CD14-positive monocyte (primary cell): ENCODE data around the gene BANP. TPM values are rescaled to one million over a fixed set of nuclear protein-coding genes. Genes with fewer than 3 reads are reported as not detected.
"Not testable (repeated sequence)": the region's sequence is repeated elsewhere in the genome, so short reads cannot be mapped to it uniquely, and the experiment has no call there.

Source experiments
- DNase-seq, 3 donors: peaks; one replicate each; pipeline ENCODE4 v3.0.0-alpha.2; 2011 to 2022
- H2AFZ ChIP-seq: 2 replicates; pipeline ENCODE4 v1.6.0; 2012; ENCODE audit warnings: mild to moderate bottlenecking, low read depth, low read length, inconsistent platforms; ENCODE audit not compliant: insufficient read depth, poor library complexity, severe bottlenecking
- H3K27ac ChIP-seq, 2 donors: 1 replicate in 1 of 2; 2 replicates in 1 of 2; pipeline ENCODE4 v1.5.1; 2012 to 2013; ENCODE audit warnings: low read length in 2 of 2, control low read depth in 1 of 2, inconsistent platforms in 1 of 2, low read depth in 1 of 2, mild to moderate bottlenecking in 1 of 2
- H3K27me3 ChIP-seq, 2 donors: one replicate each; pipeline versions ENCODE4 v1.6.0 to v1.6.1; 2011 to 2013; ENCODE audit warnings: low read length in 2 of 2; ENCODE audit not compliant: control insufficient read depth in 2 of 2, insufficient read depth in 2 of 2
- H3K36me3 ChIP-seq, 2 donors: replicated peaks in 1 of 2; 1 replicate in 1 of 2; 2 replicates in 1 of 2; pipeline versions ENCODE4 v1.5.1 to v1.6.1; 2012 to 2013; ENCODE audit warnings: low read length in 2 of 2, control low read depth in 1 of 2, inconsistent platforms in 1 of 2, mild to moderate bottlenecking in 1 of 2; ENCODE audit not compliant: insufficient read depth in 2 of 2, control insufficient read depth in 1 of 2
- H3K4me1 ChIP-seq, 2 donors: 1 replicate in 1 of 2; 2 replicates in 1 of 2; pipeline versions ENCODE4 v1.5.1 to v1.6.1; 2012 to 2013; ENCODE audit warnings: low read length in 2 of 2, control low read depth in 1 of 2, inconsistent platforms in 1 of 2, mild to moderate bottlenecking in 1 of 2, moderate library complexity in 1 of 2; ENCODE audit not compliant: insufficient read depth in 2 of 2, control insufficient read depth in 1 of 2
- H3K4me2 ChIP-seq: replicated peaks from 2 replicates; pipeline ENCODE3; 2012; ENCODE audit warnings: low read length, moderate library complexity, mild to moderate bottlenecking; ENCODE audit not compliant: poor library complexity, severe bottlenecking; ENCODE audit errors: extremely low read depth
- H3K4me3 ChIP-seq, 3 experiments: fragments of 200-600 bp in 1 of 3; sonication (generic) in 1 of 3; replicated peaks in 1 of 3; 1 replicate in 2 of 3; 2 replicates in 1 of 3; pipeline ENCODE4 v1.5.1; 2011 to 2013; ENCODE audit warnings: low read length in 3 of 3, mild to moderate bottlenecking in 3 of 3, control low read depth in 2 of 3, low read depth in 2 of 3, inconsistent platforms in 1 of 3, moderate library complexity in 1 of 3
- H3K79me2 ChIP-seq: 2 replicates; pipeline ENCODE4 v1.6.0; 2012; ENCODE audit warnings: mild to moderate bottlenecking, control low read depth, inconsistent platforms, low read length, moderate library complexity; ENCODE audit not compliant: insufficient read depth
- H3K9ac ChIP-seq: 2 replicates; pipeline ENCODE4 v1.6.0; 2017; ENCODE audit warnings: low read length, mild to moderate bottlenecking; ENCODE audit not compliant: insufficient read depth, poor library complexity, severe bottlenecking
- H3K9me3 ChIP-seq, 2 donors: replicated peaks in 1 of 2; 1 replicate in 1 of 2; 2 replicates in 1 of 2; pipeline versions ENCODE4 v1.5.1 to v1.6.1; 2012 to 2013; ENCODE audit warnings: low read length in 2 of 2, control low read depth in 1 of 2; ENCODE audit not compliant: control insufficient read depth in 1 of 2, insufficient read depth in 1 of 2
- H4K20me1 ChIP-seq: 2 replicates; pipeline ENCODE4 v1.6.0; 2012; ENCODE audit warnings: mild to moderate bottlenecking, low read length, control low read depth, moderate library complexity; ENCODE audit not compliant: insufficient read depth
- H3K27ac Mint-ChIP-seq, 7 donors: one replicate each; pipeline ENCODE4 v1.8.0; 2020; ENCODE audit warnings: mild to moderate bottlenecking in 7 of 7, mixed read lengths in 7 of 7, moderate library complexity in 6 of 7, inconsistent platforms in 2 of 7
- H3K27me3 Mint-ChIP-seq, 3 donors: one replicate each; pipeline ENCODE4 v1.8.0; 2021 to 2022; ENCODE audit warnings: low read depth in 3 of 3, mild to moderate bottlenecking in 3 of 3, mixed read lengths in 3 of 3, moderate library complexity in 3 of 3, inconsistent platforms in 1 of 3
- H3K36me3 Mint-ChIP-seq, 2 donors: one replicate each; pipeline ENCODE4 v1.8.0; 2020; ENCODE audit warnings: mixed read lengths in 2 of 2, inconsistent platforms in 1 of 2, mild to moderate bottlenecking in 1 of 2
- H3K4me1 Mint-ChIP-seq: one replicate; pipeline ENCODE4 v1.8.0; 2020; ENCODE audit warnings: mild to moderate bottlenecking, mixed read lengths
- H3K4me3 Mint-ChIP-seq, 2 donors: one replicate each; pipeline ENCODE4 v1.8.0; 2020; ENCODE audit warnings: mild to moderate bottlenecking in 2 of 2, mixed read lengths in 2 of 2, moderate library complexity in 1 of 2
- H3K9me3 Mint-ChIP-seq, 7 donors: one replicate each; pipeline ENCODE4 v1.8.0; 2020 to 2022; ENCODE audit warnings: mixed read lengths in 7 of 7, mild to moderate bottlenecking in 6 of 7, moderate library complexity in 6 of 7, inconsistent platforms in 2 of 7
- CTCF ChIP-seq: fragments of 200-600 bp; IDR thresholded peaks from one replicate; pipeline ENCODE4 v1.8.0; 2022; ENCODE audit warnings: antibody characterized with exemption, mild to moderate bottlenecking
- WGBS: methylation state at CpG from one replicate; pipeline ENCODE4 v1.1.5; 2013; ENCODE audit warnings: missing lambda C conversion rate; ENCODE audit not compliant: insufficient coverage; 5-methylcytosine and 5-hydroxymethylcytosine counted together
- intact Hi-C, 2 donors: fragments of 100-400 bp; cut with micrococcal nuclease; formaldehyde crosslinking; loops; one replicate each; pipeline versions ENCODE4 v1.15.0 to v1.15.1; 2023
- polyA minus RNA-seq: library from RNA; depleted of rRNA, polyadenylated mRNA; stranded (reverse); fragments of >200 nt; gene quantifications from 2 replicates; pipeline ENCODE4 v1.2.3, GENCODE V29; 2012
- polyA plus RNA-seq, 3 donors: library from polyadenylated mRNA; depleted of rRNA in 1 of 3; unstranded in 2 of 3; stranded (reverse) in 1 of 3; fragments of 300-500 nt in 2 of 3; fragments of >200 nt in 1 of 3; fragmentation: Illumina TruSeq in 2 of 3; gene quantifications; 1 replicate in 2 of 3; 2 replicates in 1 of 3; pipeline ENCODE4 v1.2.3, GENCODE V29; 2012 to 2021
- total RNA-seq, 12 experiments: library from RNA in 1 of 12; stranded (reverse) in 1 of 12; fragments of 120-200 nt in 1 of 12; gene quantifications; one replicate each; pipeline ENCODE4 v1.2.4 and lab custom pipeline; 2013 to 2026; ENCODE audit warnings: mixed read lengths in 6 of 12, inconsistent platforms in 1 of 12

Gene BANP
- 39.8 TPM for total RNA-seq (2013)
- polyA plus RNA-seq (10 to 100 TPM; 10.1 to 40.9 (median 11.7) TPM), polyA minus RNA-seq (80.9 and 123 TPM in 2 replicates), total RNA-seq (lab: John Stamatoyannopoulos, UW) (32.1 to 97.9 (median 45.9) reads per million in 11 experiments)

GRCh38 chr16:87950765-87951551, at the start of gene BANP:
Gene BANP, plus strand, starts transcription at chr16:87951434. Its CDS starts 23,682 bp downstream, at chr16:87975116.
- H2AFZ ChIP-seq: peak within 1 kb of the TSS; percentile 94
- H3K27me3 ChIP-seq: no peaks in the 10 kb centered on the region
- H3K27ac ChIP-seq: peak within 1 kb of the TSS; percentile 97 to 99
- no peaks in the 10 kb centered on the region for H3K36me3 ChIP-seq
- Mint-ChIP-seq H3K27ac (peak within 1 kb of the TSS; percentile 97 to 100 (median 99)), H3K4me3 (peak within 1 kb of the TSS; percentile 84 to 94), H3K9me3 (no peaks in the 10 kb centered on the region), H3K36me3 (peaks cover 10 to 11% of the 10 kb centered on the region in 2 donors), H3K27me3 (peaks cover 0 to 5% (median 0%) of the 10 kb centered on the region in 3 donors), H3K4me1 (peaks cover 68% of the 10 kb centered on the region)
- intact Hi-C loops: loop anchor here (5.0 to 10.0 kb wide), 2 partner anchors 36 to 754 kb away; partner anchors contain the start of genes CTU2 (in 1 of the 2) and RNF166 (in 1 of the 2)
- H3K79me2 ChIP-seq: peaks cover 34% of the 10 kb centered on the region
- H3K9me3 ChIP-seq: no peaks in the 10 kb centered on the region
- peak within 1 kb of the TSS; percentile 79 to 94 (median 90) for H3K4me3 ChIP-seq
- H3K4me1 ChIP-seq: peaks cover 68 to 80% of the 10 kb centered on the region in 2 donors
- TF ChIP-seq CTCF: no peak
- peak within 1 kb of the TSS; percentile 99 for H3K9ac ChIP-seq
- peak; percentile 97 for DNase-seq
- peak within 1 kb of the TSS; percentile 95 for H3K4me2 ChIP-seq
- WGBS: 0% methylated on average over 69 of the region's 73 CpGs
- H4K20me1 ChIP-seq: no peaks in the 10 kb centered on the region

GRCh38 chr16:87904963-87905362, 46.3 kb upstream of the BANP start:
- not testable (repeated sequence) for H4K20me1 ChIP-seq, H3K36me3 Mint-ChIP-seq, H3K4me1 Mint-ChIP-seq, H3K9me3 Mint-ChIP-seq, H3K27me3 ChIP-seq, H3K79me2 ChIP-seq, H3K4me1 ChIP-seq, H3K4me3 Mint-ChIP-seq, H3K27ac ChIP-seq, H3K9ac ChIP-seq, H3K36me3 ChIP-seq, H2AFZ ChIP-seq, H3K27ac Mint-ChIP-seq, DNase-seq, H3K4me2 ChIP-seq, H3K9me3 ChIP-seq, H3K4me3 ChIP-seq
- H3K27me3 Mint-ChIP-seq: peaks cover 5 to 18% (median 6%) of the 10 kb centered on the region in 3 donors
- WGBS: no CpG with 5 or more reads among the region's 5 CpGs
- intact Hi-C loops: loop anchor here (5.0 kb wide), 2 partner anchors 33 to 53 kb away; no protein-coding TSS in a partner anchor

GRCh38 chr16:87905521-87905920, 45.7 kb upstream of the BANP start:
- not testable (repeated sequence) for H3K4me3 Mint-ChIP-seq, H3K79me2 ChIP-seq, DNase-seq

More at GRCh38 chr16:87905521-87905920, 45.7 kb upstream of the BANP start:
- intact Hi-C loops: loop anchor here (5.0 kb wide), 2 partner anchors 33 to 53 kb away; no protein-coding TSS in a partner anchor
- 92% methylated on average over 7 of the region's 7 CpGs for WGBS
- not testable (repeated sequence) for H3K4me2 ChIP-seq, H3K27ac Mint-ChIP-seq, H3K4me1 ChIP-seq, H3K36me3 ChIP-seq, H3K4me3 ChIP-seq, H3K36me3 Mint-ChIP-seq, H3K9ac ChIP-seq, H3K9me3 ChIP-seq, H2AFZ ChIP-seq, H4K20me1 ChIP-seq, H3K9me3 Mint-ChIP-seq, H3K27ac ChIP-seq, H3K27me3 ChIP-seq, H3K4me1 Mint-ChIP-seq
- peaks cover 6 to 16% (median 6%) of the 10 kb centered on the region in 3 donors for H3K27me3 Mint-ChIP-seq
